GM23338 (cell line): ENCODE measurements around the gene IL23R. TPM values are rescaled to one million over a fixed set of nuclear protein-coding genes. Genes with fewer than 3 reads are reported as not detected.

Source experiments
- ATAC-seq: fragments of 200-7000 bp; cut with Tn5 transposase; 3 replicates; pipeline ENCODE4 v1.9.1; 2020
- DNase-seq: peaks from one replicate; pipeline ENCODE4 v3.0.0-alpha.2; 2015; ENCODE audit warnings: low spot score
- H2AFZ ChIP-seq: fragments of 200-600 bp; sonication (generic); 2 replicates; pipeline ENCODE4 v1.8.0; 2016; ENCODE audit warnings: antibody characterized with exemption, mild to moderate bottlenecking, moderate library complexity
- H3F3A ChIP-seq: fragments of 200-600 bp; sonication (generic); replicated peaks from 2 replicates; pipeline ENCODE4 v1.8.0; 2017; ENCODE audit warnings: antibody characterized with exemption, mixed run types, low read depth
- H3K27ac ChIP-seq: fragments of 200-600 bp; sonication (generic); 2 replicates; pipeline ENCODE4 v1.6.1; 2016; ENCODE audit warnings: low read depth
- H3K27me3 ChIP-seq: fragments of 200-600 bp; sonication (generic); 2 replicates; pipeline ENCODE4 v1.8.0; 2016; ENCODE audit warnings: mild to moderate bottlenecking, mixed run types, moderate library complexity; ENCODE audit not compliant: insufficient read depth
- H3K36me3 ChIP-seq: fragments of 200-600 bp; sonication (generic); 2 replicates; pipeline ENCODE4 v1.8.0; 2016; ENCODE audit warnings: mild to moderate bottlenecking; ENCODE audit not compliant: insufficient read depth
- H3K4me1 ChIP-seq: fragments of 200-600 bp; sonication (generic); 2 replicates; pipeline ENCODE4 v1.8.0; 2016; ENCODE audit warnings: mild to moderate bottlenecking, moderate library complexity; ENCODE audit not compliant: insufficient read depth
- H3K4me2 ChIP-seq: fragments of 200-600 bp; sonication (generic); 2 replicates; pipeline ENCODE4 v1.7.1; 2017; ENCODE audit warnings: mixed run types
- H3K4me3 ChIP-seq: fragments of 200-600 bp; sonication (generic); 2 replicates; pipeline ENCODE4 v1.6.1; 2016; ENCODE audit warnings: mixed run types
- H3K79me2 ChIP-seq: fragments of 200-600 bp; sonication (generic); replicated peaks from 2 replicates; pipeline ENCODE4 v1.8.0; 2017; ENCODE audit warnings: mild to moderate bottlenecking; ENCODE audit not compliant: insufficient read depth
- H3K9me2 ChIP-seq: fragments of 200-600 bp; sonication (generic); 2 replicates; pipeline ENCODE4 v1.8.0; 2017; ENCODE audit not compliant: insufficient read depth
- H4K20me1 ChIP-seq: fragments of 200-600 bp; sonication (generic); replicated peaks from 2 replicates; pipeline ENCODE4 v1.8.0; 2017; ENCODE audit warnings: mild to moderate bottlenecking; ENCODE audit not compliant: insufficient read depth
- H3K27ac Mint-ChIP-seq: 2 replicates; pipeline ENCODE4 v1.8.0; 2020; ENCODE audit warnings: inconsistent platforms, mild to moderate bottlenecking, moderate library complexity, mixed read lengths
- H3K27me3 Mint-ChIP-seq: 3 replicates; pipeline ENCODE4 v1.8.0; 2022; ENCODE audit warnings: low read depth, mild to moderate bottlenecking, moderate library complexity, mixed read lengths, inconsistent platforms; ENCODE audit not compliant: insufficient read depth, poor library complexity
- H3K36me3 Mint-ChIP-seq: 3 replicates; pipeline ENCODE4 v1.8.0; 2021; ENCODE audit warnings: low read depth, mild to moderate bottlenecking, inconsistent platforms, moderate library complexity, mixed read lengths
- H3K4me1 Mint-ChIP-seq: 3 replicates; pipeline ENCODE4 v1.8.0; 2020; ENCODE audit warnings: mild to moderate bottlenecking, inconsistent platforms, mixed read lengths
- H3K4me3 Mint-ChIP-seq: 3 replicates; pipeline ENCODE4 v1.8.0; 2021; ENCODE audit warnings: moderate library complexity, mild to moderate bottlenecking, inconsistent platforms, mixed read lengths
- H3K9me3 Mint-ChIP-seq: 3 replicates; pipeline ENCODE4 v1.8.0; 2020; ENCODE audit warnings: moderate library complexity, mild to moderate bottlenecking, inconsistent platforms, mixed read lengths
- CREB1 ChIP-seq: fragments of 250-450 bp; sonication (Bioruptor Pico); IDR thresholded peaks from 2 replicates; pipeline ENCODE4 v1.5.0; 2020; ENCODE audit warnings: low read depth, mild to moderate bottlenecking, moderate library complexity
- EZH2 ChIP-seq: fragments of 200-600 bp; sonication (generic); IDR thresholded peaks from one replicate; pipeline ENCODE4 v1.8.0; 2017; ENCODE audit warnings: antibody characterized with exemption, mild to moderate bottlenecking, low read depth; ENCODE audit not compliant: unreplicated experiment
- EZH2phosphoT487 ChIP-seq: fragments of 200-600 bp; sonication (generic); IDR thresholded peaks from one replicate; pipeline ENCODE4 v1.8.1; 2018; ENCODE audit warnings: antibody characterized with exemption; ENCODE audit not compliant: unreplicated experiment
- JUNB ChIP-seq: IDR thresholded peaks from one replicate; pipeline ENCODE4 v1.6.1; 2016; ENCODE audit warnings: antibody characterized with exemption; ENCODE audit not compliant: unreplicated experiment
- NANOG ChIP-seq: IDR thresholded peaks from 2 replicates; pipeline ENCODE4 v1.6.1; 2016; ENCODE audit warnings: antibody characterized with exemption, borderline replicate concordance
- POLR2AphosphoS5 ChIP-seq: IDR thresholded peaks from 2 replicates; pipeline ENCODE4 v1.6.1; 2016; ENCODE audit warnings: antibody characterized with exemption, low read depth
- STAT1 ChIP-seq: IDR thresholded peaks from one replicate; pipeline ENCODE4 v1.6.1; 2016; ENCODE audit warnings: antibody characterized with exemption; ENCODE audit not compliant: unreplicated experiment
- ZNF114 ChIP-seq: fragments of 250-450 bp; sonication (Bioruptor Pico); IDR thresholded peaks from 2 replicates; pipeline ENCODE4 v1.5.0; 2020; ENCODE audit warnings: mild to moderate bottlenecking, moderate library complexity
- ZNF331 ChIP-seq: fragments of 250-450 bp; sonication (Bioruptor Pico); IDR thresholded peaks from 2 replicates; pipeline ENCODE4 v1.5.0; 2020; ENCODE audit warnings: low read depth, mild to moderate bottlenecking, moderate library complexity
- polyA plus RNA-seq: library from polyadenylated mRNA; unstranded; fragments of >200 nt; fragmentation: Nextera tagmentation; extraction: Ambion mirVana; gene quantifications from 2 replicates; pipeline ENCODE4 v1.2.1, GENCODE V29; 2016
- total RNA-seq: library from RNA; depleted of rRNA; stranded (reverse); fragments of >200 nt; shearing (Covaris generic); gene quantifications from 2 replicates; pipeline ENCODE4 v1.2.3, GENCODE V29; 2014
- TF ChIP-seq, protein P1 (sequence below): IDR thresholded peaks from 2 replicates; pipeline ENCODE4 v1.6.1; 2016; ENCODE audit warnings: antibody characterized with exemption
- TF ChIP-seq, protein P2 (sequence below): IDR thresholded peaks from one replicate; pipeline ENCODE4 v1.6.1; 2018; ENCODE audit warnings: antibody characterized with exemption; ENCODE audit not compliant: unreplicated experiment
- TF ChIP-seq, protein P3 (sequence below), 2 experiments: fragments of 200-600 bp in 1 of 2; sonication (generic) in 1 of 2; conservative IDR thresholded peaks; 2 replicates each; pipeline versions ENCODE4 v1.5.1 to v1.6.1; 2016 to 2017; ENCODE audit warnings: antibody characterized with exemption in 2 of 2, low read depth in 2 of 2, mild to moderate bottlenecking in 2 of 2, moderate library complexity in 1 of 2

The IL23R gene
- total and polyA plus RNA-seq, 2 experiments from 2014 or later = not detected

DNA sequence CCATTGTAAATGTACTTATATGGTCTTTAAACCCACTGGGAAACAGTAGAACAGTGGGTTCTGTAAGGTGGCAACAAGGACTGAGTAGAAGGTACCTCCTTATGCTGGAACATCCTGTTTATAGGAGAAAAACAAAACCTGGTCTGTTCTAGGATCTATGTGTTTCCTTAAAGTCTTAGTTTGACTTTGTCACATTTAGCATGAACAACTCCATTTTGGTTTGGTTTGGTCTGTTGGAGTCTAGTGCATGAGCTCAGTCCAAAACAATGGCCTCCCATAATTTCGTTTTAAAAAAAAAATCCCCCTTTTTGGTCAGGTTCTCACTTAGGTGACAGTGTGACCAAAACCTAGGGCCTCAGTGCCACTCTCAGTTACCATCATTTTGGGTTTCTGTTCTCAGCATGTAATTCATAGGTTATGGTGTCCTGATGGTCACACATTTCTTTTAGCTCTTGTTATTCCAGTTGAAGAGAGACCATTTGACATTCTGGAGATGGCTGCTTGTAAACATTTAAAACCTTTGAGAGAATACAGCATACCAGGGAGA, 75.0 kb downstream of the IL23R start:
- no peaks in the 10 kb centered on the region for H3K36me3 ChIP-seq
- ATAC-seq = no peak
- H3K27ac ChIP-seq = no peak overlapping the region
- Mint-ChIP-seq H3K36me3 (no peaks in the 10 kb centered on the region), H3K9me3 (peaks cover 12% of the 10 kb centered on the region; the same call in 2 of the 3 replicates), H3K27ac (no peak overlapping the region), H3K4me1 (no peaks in the 10 kb centered on the region), H3K27me3 (peaks cover 3% of the 10 kb centered on the region), H3K4me3 (no peak overlapping the region)
- TF ChIP-seq EZH2phosphoT487 (no peak), CREB1 (no peak), STAT1 (no peak), JUNB (no peak), EZH2 (no peak), ZNF114 (no peak), NANOG (no peak), ZNF331 (no peak), POLR2AphosphoS5 (no peak)
- TF ChIP-seq, protein P1, sequence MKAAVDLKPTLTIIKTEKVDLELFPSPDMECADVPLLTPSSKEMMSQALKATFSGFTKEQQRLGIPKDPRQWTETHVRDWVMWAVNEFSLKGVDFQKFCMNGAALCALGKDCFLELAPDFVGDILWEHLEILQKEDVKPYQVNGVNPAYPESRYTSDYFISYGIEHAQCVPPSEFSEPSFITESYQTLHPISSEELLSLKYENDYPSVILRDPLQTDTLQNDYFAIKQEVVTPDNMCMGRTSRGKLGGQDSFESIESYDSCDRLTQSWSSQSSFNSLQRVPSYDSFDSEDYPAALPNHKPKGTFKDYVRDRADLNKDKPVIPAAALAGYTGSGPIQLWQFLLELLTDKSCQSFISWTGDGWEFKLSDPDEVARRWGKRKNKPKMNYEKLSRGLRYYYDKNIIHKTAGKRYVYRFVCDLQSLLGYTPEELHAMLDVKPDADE = no peak
- TF ChIP-seq, protein P2, sequence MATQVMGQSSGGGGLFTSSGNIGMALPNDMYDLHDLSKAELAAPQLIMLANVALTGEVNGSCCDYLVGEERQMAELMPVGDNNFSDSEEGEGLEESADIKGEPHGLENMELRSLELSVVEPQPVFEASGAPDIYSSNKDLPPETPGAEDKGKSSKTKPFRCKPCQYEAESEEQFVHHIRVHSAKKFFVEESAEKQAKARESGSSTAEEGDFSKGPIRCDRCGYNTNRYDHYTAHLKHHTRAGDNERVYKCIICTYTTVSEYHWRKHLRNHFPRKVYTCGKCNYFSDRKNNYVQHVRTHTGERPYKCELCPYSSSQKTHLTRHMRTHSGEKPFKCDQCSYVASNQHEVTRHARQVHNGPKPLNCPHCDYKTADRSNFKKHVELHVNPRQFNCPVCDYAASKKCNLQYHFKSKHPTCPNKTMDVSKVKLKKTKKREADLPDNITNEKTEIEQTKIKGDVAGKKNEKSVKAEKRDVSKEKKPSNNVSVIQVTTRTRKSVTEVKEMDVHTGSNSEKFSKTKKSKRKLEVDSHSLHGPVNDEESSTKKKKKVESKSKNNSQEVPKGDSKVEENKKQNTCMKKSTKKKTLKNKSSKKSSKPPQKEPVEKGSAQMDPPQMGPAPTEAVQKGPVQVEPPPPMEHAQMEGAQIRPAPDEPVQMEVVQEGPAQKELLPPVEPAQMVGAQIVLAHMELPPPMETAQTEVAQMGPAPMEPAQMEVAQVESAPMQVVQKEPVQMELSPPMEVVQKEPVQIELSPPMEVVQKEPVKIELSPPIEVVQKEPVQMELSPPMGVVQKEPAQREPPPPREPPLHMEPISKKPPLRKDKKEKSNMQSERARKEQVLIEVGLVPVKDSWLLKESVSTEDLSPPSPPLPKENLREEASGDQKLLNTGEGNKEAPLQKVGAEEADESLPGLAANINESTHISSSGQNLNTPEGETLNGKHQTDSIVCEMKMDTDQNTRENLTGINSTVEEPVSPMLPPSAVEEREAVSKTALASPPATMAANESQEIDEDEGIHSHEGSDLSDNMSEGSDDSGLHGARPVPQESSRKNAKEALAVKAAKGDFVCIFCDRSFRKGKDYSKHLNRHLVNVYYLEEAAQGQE = no peak
- TF ChIP-seq, protein P3, sequence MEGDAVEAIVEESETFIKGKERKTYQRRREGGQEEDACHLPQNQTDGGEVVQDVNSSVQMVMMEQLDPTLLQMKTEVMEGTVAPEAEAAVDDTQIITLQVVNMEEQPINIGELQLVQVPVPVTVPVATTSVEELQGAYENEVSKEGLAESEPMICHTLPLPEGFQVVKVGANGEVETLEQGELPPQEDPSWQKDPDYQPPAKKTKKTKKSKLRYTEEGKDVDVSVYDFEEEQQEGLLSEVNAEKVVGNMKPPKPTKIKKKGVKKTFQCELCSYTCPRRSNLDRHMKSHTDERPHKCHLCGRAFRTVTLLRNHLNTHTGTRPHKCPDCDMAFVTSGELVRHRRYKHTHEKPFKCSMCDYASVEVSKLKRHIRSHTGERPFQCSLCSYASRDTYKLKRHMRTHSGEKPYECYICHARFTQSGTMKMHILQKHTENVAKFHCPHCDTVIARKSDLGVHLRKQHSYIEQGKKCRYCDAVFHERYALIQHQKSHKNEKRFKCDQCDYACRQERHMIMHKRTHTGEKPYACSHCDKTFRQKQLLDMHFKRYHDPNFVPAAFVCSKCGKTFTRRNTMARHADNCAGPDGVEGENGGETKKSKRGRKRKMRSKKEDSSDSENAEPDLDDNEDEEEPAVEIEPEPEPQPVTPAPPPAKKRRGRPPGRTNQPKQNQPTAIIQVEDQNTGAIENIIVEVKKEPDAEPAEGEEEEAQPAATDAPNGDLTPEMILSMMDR (conservative IDR thresholded peaks at IDR 0.05; ENCODE audit: low read depth in 2 of 2) = no peak
- H3K79me2 ChIP-seq = no peaks in the 10 kb centered on the region
- no peaks in the 10 kb centered on the region for H3F3A ChIP-seq
- H3K4me3 ChIP-seq = no peak overlapping the region
- no peak overlapping the region for H2AFZ ChIP-seq
- no peak for DNase-seq
- no peaks in the 10 kb centered on the region for H3K27me3 ChIP-seq
- H4K20me1 ChIP-seq = no peaks in the 10 kb centered on the region
- no peak overlapping the region for H3K4me2 ChIP-seq
- peaks cover 9% of the 10 kb centered on the region; the same call in 1 of the 2 replicates for H3K9me2 ChIP-seq
- H3K4me1 ChIP-seq = no peaks in the 10 kb centered on the region
